ENCODE data around the gene NEIL1. TPM values are rescaled to one million over a fixed set of nuclear protein-coding genes. Genes with fewer than 3 reads are reported as not detected.

Gene NEIL1
- total and polyA plus RNA-seq, 2 of the 8 experiments (the other 6 are each of a cell fraction or from before 2014, with no cell fraction given) = 10.4 to 10.9 TPM

GRCh38 chr15:75353604-75354003, 6.8 kb downstream of the NEIL1 start (continued):
- no peak for TF ChIP-seq CBX5 (IDR thresholded peaks at IDR 0.05; ENCODE audit: low read depth, low read length)
- no peak for TF ChIP-seq CHD7 (IDR thresholded peaks at IDR 0.05; ENCODE audit: insufficient replicate concordance, low read length)
- no peak for TF ChIP-seq EZH2 (IDR thresholded peaks at IDR 0.05; ENCODE audit: low read depth, low read length, severe bottlenecking)
- TF ChIP-seq HDAC2 (IDR thresholded peaks at IDR 0.05; ENCODE audit: borderline replicate concordance in 1 of 2, low read depth in 2 of 2, low read length in 2 of 2) = no peak
- no peak for TF ChIP-seq USF2 (IDR thresholded peaks at IDR 0.05; ENCODE audit: low read length)
- TF ChIP-seq MAX (IDR thresholded peaks at IDR 0.05) = no peak
